Liver (tissue), 9 donors: ENCODE results near the gene TECPR1. TPM values are rescaled to one million over a fixed set of nuclear protein-coding genes. Genes with fewer than 3 reads are reported as not detected.

Source experiments
- DNase-seq: peaks from one replicate; pipeline ENCODE4 v3.0.0-alpha.2; 2017; ENCODE audit warnings: low spot score
- H3K27ac ChIP-seq, 2 donors: one replicate each; pipeline ENCODE4 v1.7.0; 2013; ENCODE audit warnings: inconsistent platforms in 2 of 2, low read length in 2 of 2, control low read depth in 1 of 2, low read depth in 1 of 2, mild to moderate bottlenecking in 1 of 2
- H3K27me3 ChIP-seq, 4 donors: one replicate each; pipeline versions ENCODE4 v1.6.1 to v1.7.0; 2013; ENCODE audit warnings: low read length in 3 of 4, inconsistent platforms in 1 of 4, mild to moderate bottlenecking in 1 of 4, moderate library complexity in 1 of 4; ENCODE audit not compliant: control insufficient read depth in 4 of 4, insufficient read depth in 4 of 4
- H3K36me3 ChIP-seq, 4 donors: one replicate each; pipeline versions ENCODE4 v1.6.1 to v1.7.0; 2013; ENCODE audit warnings: low read length in 3 of 4, mild to moderate bottlenecking in 3 of 4, low read depth in 1 of 4, moderate library complexity in 1 of 4; ENCODE audit not compliant: control insufficient read depth in 4 of 4, insufficient read depth in 3 of 4
- H3K4me1 ChIP-seq, 4 donors: one replicate each; pipeline versions ENCODE4 v1.6.1 to v1.7.0; 2013; ENCODE audit warnings: low read length in 3 of 4, mild to moderate bottlenecking in 3 of 4, moderate library complexity in 1 of 4; ENCODE audit not compliant: control insufficient read depth in 4 of 4, insufficient read depth in 4 of 4
- H3K4me3 ChIP-seq, 3 donors: one replicate each; pipeline versions ENCODE4 v1.6.1 to v1.7.0; 2013; ENCODE audit warnings: low read length in 3 of 3, control low read depth in 1 of 3, low read depth in 1 of 3, mild to moderate bottlenecking in 1 of 3
- H3K9ac ChIP-seq, 2 donors: one replicate each; pipeline ENCODE4 v1.7.0; 2013; ENCODE audit warnings: low read length in 2 of 2, mild to moderate bottlenecking in 2 of 2, moderate library complexity in 2 of 2, control low read depth in 1 of 2, low read depth in 1 of 2
- H3K9me3 ChIP-seq, 4 donors: one replicate each; pipeline versions ENCODE4 v1.6.1 to v1.7.0; 2013; ENCODE audit warnings: low read length in 3 of 4; ENCODE audit not compliant: control insufficient read depth in 4 of 4
- ATF3 ChIP-seq: IDR thresholded peaks from 2 replicates; pipeline ENCODE4 v1.6.1; 2016; ENCODE audit warnings: antibody characterized with exemption
- CTCF ChIP-seq: fragments of 150-350 bp; IDR thresholded peaks from 2 replicates; pipeline ENCODE4 v1.5.1; 2017; ENCODE audit warnings: improper control_type of control experiment, low read depth, low read length; ENCODE audit not compliant: missing input control
- EGR1 ChIP-seq, 2 donors: IDR thresholded peaks; 2 replicates each; pipeline ENCODE4 v1.6.1; 2016 to 2018; ENCODE audit warnings: antibody characterized with exemption in 2 of 2, low read depth in 2 of 2
- FOXA1 ChIP-seq: IDR thresholded peaks from 2 replicates; pipeline ENCODE4 v1.6.1; 2016; ENCODE audit warnings: antibody characterized with exemption
- FOXA2 ChIP-seq: IDR thresholded peaks from 2 replicates; pipeline ENCODE4 v1.6.1; 2016; ENCODE audit warnings: antibody characterized with exemption
- GABPA ChIP-seq, 2 donors: IDR thresholded peaks in 1 of 2; conservative IDR thresholded peaks in 1 of 2; 2 replicates each; pipeline ENCODE4 v1.6.1; 2016; ENCODE audit warnings: antibody characterized with exemption in 2 of 2, mild to moderate bottlenecking in 1 of 2, moderate library complexity in 1 of 2
- HNF4A ChIP-seq, 2 donors: conservative IDR thresholded peaks; 2 replicates each; pipeline ENCODE4 v1.6.1; 2016; ENCODE audit warnings: antibody characterized with exemption in 2 of 2, mild to moderate bottlenecking in 2 of 2
- HNF4G ChIP-seq: IDR thresholded peaks from 2 replicates; pipeline ENCODE4 v1.6.1; 2016; ENCODE audit warnings: antibody characterized with exemption
- JUND ChIP-seq, 2 donors: IDR thresholded peaks; 2 replicates each; pipeline ENCODE4 v1.6.1; 2016; ENCODE audit warnings: antibody characterized with exemption in 2 of 2
- MAX ChIP-seq: IDR thresholded peaks from 2 replicates; pipeline ENCODE4 v1.6.1; 2016; ENCODE audit warnings: antibody characterized with exemption
- NR2F2 ChIP-seq: IDR thresholded peaks from 2 replicates; pipeline ENCODE4 v1.6.1; 2016; ENCODE audit warnings: antibody characterized with exemption
- RAD21 ChIP-seq, 2 donors: IDR thresholded peaks; 2 replicates each; pipeline ENCODE4 v1.6.1; 2016; ENCODE audit warnings: antibody characterized with exemption in 2 of 2, mild to moderate bottlenecking in 2 of 2
- REST ChIP-seq: IDR thresholded peaks from 2 replicates; pipeline ENCODE4 v1.6.1; 2016; ENCODE audit warnings: antibody characterized with exemption, mild to moderate bottlenecking
- RXRA ChIP-seq, 2 donors: IDR thresholded peaks; 2 replicates each; pipeline ENCODE4 v1.6.1; 2017 to 2018; ENCODE audit warnings: antibody characterized with exemption in 2 of 2, mild to moderate bottlenecking in 1 of 2
- SP1 ChIP-seq: IDR thresholded peaks from 2 replicates; pipeline ENCODE4 v1.6.1; 2018; ENCODE audit warnings: antibody characterized with exemption, mild to moderate bottlenecking
- TAF1 ChIP-seq: conservative IDR thresholded peaks from 2 replicates; pipeline ENCODE4 v1.6.1; 2016; ENCODE audit warnings: antibody characterized with exemption, mild to moderate bottlenecking
- YY1 ChIP-seq: IDR thresholded peaks from 2 replicates; pipeline ENCODE4 v1.6.1; 2016; ENCODE audit warnings: antibody characterized with exemption, mild to moderate bottlenecking
- ZBTB33 ChIP-seq: IDR thresholded peaks from 2 replicates; pipeline ENCODE4 v1.6.1; 2016; ENCODE audit warnings: antibody characterized with exemption
- WGBS: extraction: QIAGEN DNeasy Blood & Tissue Kit; methylation state at CpG from one replicate; pipeline ENCODE4 v1.1.7; 2013; 5-methylcytosine and 5-hydroxymethylcytosine counted together
- polyA plus RNA-seq, 2 donors: library from polyadenylated mRNA; stranded (reverse) in 1 of 2; unstranded in 1 of 2; fragments of 200-250 nt in 1 of 2; fragments of >200 nt in 1 of 2; fragmentation: Nextera tagmentation in 1 of 2; extraction: Ambion mirVana in 1 of 2; gene quantifications; one replicate each; pipeline versions ENCODE4 v1.2.1 to v1.2.3, GENCODE V29; 2013 to 2015
- total RNA-seq, 2 donors: library from RNA; depleted of rRNA; stranded (reverse); fragments of >200 nt; gene quantifications; one replicate each; pipeline ENCODE4 v1.2.3, GENCODE V29; 2014
- donor health status: healthy.
- donor health status: healthy.
- donor health status: healthy.
- donor health status: healthy.
- donor health status: healthy.

TECPR1 gene
- total and polyA plus RNA-seq, 4 donors, result 3.3 to 16.3 (median 7.8) TPM

- DNase-seq, result no peak
- Histone ChIP-seq H3K27me3 (no peaks in the 10 kb centered on the region), H3K9ac (no peak overlapping the region), H3K4me3 (no peak overlapping the region), H3K9me3 (no peaks in the 10 kb centered on the region), H3K27ac (no peak overlapping the region), H3K36me3 (no peaks in the 10 kb centered on the region), H3K4me1 (peaks cover 0 to 24% (median 19%) of the 10 kb centered on the region in 4 donors)
- no peak for TF ChIP-seq MAX
- no peak for TF ChIP-seq JUND (IDR thresholded peaks at IDR 0.05)
- TF ChIP-seq FOXA1, result no peak
- TF ChIP-seq EGR1 (IDR thresholded peaks at IDR 0.05; ENCODE audit: low read depth in 2 of 2), result no peak
- TF ChIP-seq HNF4G, result no peak
- no peak for TF ChIP-seq YY1
- TF ChIP-seq HNF4A (conservative IDR thresholded peaks at IDR 0.05), result no peak
- TF ChIP-seq ZBTB33, result no peak
- no peak for TF ChIP-seq ATF3
- no peak for TF ChIP-seq RAD21 (IDR thresholded peaks at IDR 0.05)
- no peak for TF ChIP-seq SP1
- TF ChIP-seq FOXA2, result no peak
- no peak for TF ChIP-seq NR2F2
- TF ChIP-seq TAF1, result no peak
- WGBS, result 97% methylated on average over 15 of the region's 15 CpGs
These were observed 84.4 kb downstream of the TECPR1 start for GRCh38 chr7:98167653-98168052.

- WGBS, result 41% methylated on average over 2 of the region's 2 CpGs
- no peaks in the 10 kb centered on the region for H3K36me3 ChIP-seq
- DNase-seq, result no peak
- no peak overlapping the region for H3K4me3 ChIP-seq
- no peaks in the 10 kb centered on the region for H3K9me3 ChIP-seq
- H3K27me3 ChIP-seq, result no peaks in the 10 kb centered on the region
- TF ChIP-seq JUND (IDR thresholded peaks at IDR 0.05) (no peak), YY1 (no peak), EGR1 (IDR thresholded peaks at IDR 0.05; ENCODE audit: low read depth in 2 of 2) (no peak), TAF1 (no peak), HNF4G (no peak), SP1 (no peak), RXRA (IDR thresholded peaks at IDR 0.05) (no peak), FOXA1 (no peak), HNF4A (conservative IDR thresholded peaks at IDR 0.05) (no peak), REST (no peak), RAD21 (IDR thresholded peaks at IDR 0.05) (no peak), GABPA (IDR thresholded peaks at IDR 0.05 in 1 of 2, conservative IDR thresholded peaks at IDR 0.05 in 1 of 2) (no peak), CTCF (no peak)
- H3K27ac ChIP-seq, result no peak overlapping the region
- peaks cover 0 to 21% (median 17%) of the 10 kb centered on the region in 4 donors for H3K4me1 ChIP-seq
- no peak overlapping the region for H3K9ac ChIP-seq
These were observed 85.4 kb downstream of the TECPR1 start for GRCh38 chr7:98166668-98166970.
